ENCODE measurements around the gene CD300A.
A peak's percentile ranks its signal among the peaks of the same experiment; 100 is the strongest.
"Not testable (repeated sequence)": the region's sequence is repeated elsewhere in the genome, so short reads cannot be mapped to it uniquely, and the experiment has no call there.

The CD300A gene

DNA sequence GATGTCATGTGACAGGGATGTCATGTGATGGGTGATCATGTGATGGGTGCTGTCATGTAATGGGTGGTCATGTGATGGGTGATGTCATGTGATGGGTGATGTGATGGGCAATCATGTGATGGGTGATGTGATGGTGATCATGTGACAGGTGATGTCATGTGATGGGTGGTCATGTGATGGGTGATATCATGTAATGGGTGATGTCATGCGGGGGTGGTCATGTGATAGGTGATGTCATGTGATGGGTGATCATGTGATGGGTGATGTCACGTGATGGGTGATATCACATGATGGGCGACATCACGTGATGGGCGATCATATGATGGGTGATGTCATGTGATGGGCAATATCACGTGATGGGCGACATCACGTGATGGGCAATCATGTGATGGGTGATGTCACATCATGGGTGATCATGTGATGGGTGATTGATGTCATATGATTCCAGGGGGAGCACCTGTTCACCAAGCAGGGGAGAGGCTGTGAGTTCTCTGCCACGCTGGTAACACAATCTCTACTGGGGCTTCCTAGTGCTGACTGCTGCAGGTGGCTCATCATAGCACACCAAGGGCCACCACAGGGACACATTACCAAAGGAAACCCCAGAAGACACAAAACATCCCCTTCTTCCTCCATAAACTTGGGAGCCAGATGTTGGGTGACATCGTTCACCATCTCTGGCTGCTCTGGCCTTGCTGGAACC lies 48.3 kb downstream of the CD300A start:
- no peak overlapping the region for H3K27ac ChIP-seq (replicated peaks)
- no peak for DNase-seq (ENCODE audit: low read depth in 1 of 2, low spot score in 1 of 2)
- no peak overlapping the region for H3K4me3 ChIP-seq (replicated peaks; ENCODE audit: insufficient read depth, low read length)
- no peaks in the 10 kb centered on the region for H3K27me3 ChIP-seq (ENCODE audit: insufficient read depth, poor library complexity, severe bottlenecking)
- no peak for TF ChIP-seq GABPA (IDR thresholded peaks at IDR 0.05; ENCODE audit: low read depth)
- TF ChIP-seq, protein P1, sequence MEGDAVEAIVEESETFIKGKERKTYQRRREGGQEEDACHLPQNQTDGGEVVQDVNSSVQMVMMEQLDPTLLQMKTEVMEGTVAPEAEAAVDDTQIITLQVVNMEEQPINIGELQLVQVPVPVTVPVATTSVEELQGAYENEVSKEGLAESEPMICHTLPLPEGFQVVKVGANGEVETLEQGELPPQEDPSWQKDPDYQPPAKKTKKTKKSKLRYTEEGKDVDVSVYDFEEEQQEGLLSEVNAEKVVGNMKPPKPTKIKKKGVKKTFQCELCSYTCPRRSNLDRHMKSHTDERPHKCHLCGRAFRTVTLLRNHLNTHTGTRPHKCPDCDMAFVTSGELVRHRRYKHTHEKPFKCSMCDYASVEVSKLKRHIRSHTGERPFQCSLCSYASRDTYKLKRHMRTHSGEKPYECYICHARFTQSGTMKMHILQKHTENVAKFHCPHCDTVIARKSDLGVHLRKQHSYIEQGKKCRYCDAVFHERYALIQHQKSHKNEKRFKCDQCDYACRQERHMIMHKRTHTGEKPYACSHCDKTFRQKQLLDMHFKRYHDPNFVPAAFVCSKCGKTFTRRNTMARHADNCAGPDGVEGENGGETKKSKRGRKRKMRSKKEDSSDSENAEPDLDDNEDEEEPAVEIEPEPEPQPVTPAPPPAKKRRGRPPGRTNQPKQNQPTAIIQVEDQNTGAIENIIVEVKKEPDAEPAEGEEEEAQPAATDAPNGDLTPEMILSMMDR (IDR thresholded peaks at IDR 0.05; ENCODE audit: insufficient read depth, low read length): no peak
- TF ChIP-seq, protein P2, sequence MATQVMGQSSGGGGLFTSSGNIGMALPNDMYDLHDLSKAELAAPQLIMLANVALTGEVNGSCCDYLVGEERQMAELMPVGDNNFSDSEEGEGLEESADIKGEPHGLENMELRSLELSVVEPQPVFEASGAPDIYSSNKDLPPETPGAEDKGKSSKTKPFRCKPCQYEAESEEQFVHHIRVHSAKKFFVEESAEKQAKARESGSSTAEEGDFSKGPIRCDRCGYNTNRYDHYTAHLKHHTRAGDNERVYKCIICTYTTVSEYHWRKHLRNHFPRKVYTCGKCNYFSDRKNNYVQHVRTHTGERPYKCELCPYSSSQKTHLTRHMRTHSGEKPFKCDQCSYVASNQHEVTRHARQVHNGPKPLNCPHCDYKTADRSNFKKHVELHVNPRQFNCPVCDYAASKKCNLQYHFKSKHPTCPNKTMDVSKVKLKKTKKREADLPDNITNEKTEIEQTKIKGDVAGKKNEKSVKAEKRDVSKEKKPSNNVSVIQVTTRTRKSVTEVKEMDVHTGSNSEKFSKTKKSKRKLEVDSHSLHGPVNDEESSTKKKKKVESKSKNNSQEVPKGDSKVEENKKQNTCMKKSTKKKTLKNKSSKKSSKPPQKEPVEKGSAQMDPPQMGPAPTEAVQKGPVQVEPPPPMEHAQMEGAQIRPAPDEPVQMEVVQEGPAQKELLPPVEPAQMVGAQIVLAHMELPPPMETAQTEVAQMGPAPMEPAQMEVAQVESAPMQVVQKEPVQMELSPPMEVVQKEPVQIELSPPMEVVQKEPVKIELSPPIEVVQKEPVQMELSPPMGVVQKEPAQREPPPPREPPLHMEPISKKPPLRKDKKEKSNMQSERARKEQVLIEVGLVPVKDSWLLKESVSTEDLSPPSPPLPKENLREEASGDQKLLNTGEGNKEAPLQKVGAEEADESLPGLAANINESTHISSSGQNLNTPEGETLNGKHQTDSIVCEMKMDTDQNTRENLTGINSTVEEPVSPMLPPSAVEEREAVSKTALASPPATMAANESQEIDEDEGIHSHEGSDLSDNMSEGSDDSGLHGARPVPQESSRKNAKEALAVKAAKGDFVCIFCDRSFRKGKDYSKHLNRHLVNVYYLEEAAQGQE (IDR thresholded peaks at IDR 0.05; ENCODE audit: insufficient replicate concordance, low read depth): no peak
- no peak for TF ChIP-seq POLR2AphosphoS5 (IDR thresholded peaks at IDR 0.05; ENCODE audit: low read depth)
- TF ChIP-seq SPI1 (IDR thresholded peaks at IDR 0.05; ENCODE audit: borderline replicate concordance, low read depth): no peak

DNA sequence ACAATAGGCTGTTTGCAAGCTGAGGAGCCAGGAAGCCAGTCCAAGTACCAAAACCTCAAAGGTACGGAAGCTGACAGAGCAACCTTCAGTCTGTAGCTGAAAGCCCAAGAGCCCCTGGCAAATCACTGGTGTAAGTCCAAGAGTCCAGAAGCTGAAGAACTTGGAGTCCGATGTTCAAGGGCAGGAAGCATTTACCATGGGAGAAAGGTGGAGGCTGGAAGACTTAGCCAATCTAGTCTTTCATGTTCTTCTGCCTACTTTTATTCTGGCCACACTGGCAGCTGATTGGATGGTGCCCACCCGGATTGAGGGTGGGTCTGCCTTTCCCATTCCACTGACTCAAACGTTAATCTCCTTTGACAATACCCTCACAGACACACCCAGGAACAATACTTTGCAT lies 49.5 kb downstream of the CD300A start:
- H3K4me3 ChIP-seq (replicated peaks; ENCODE audit: insufficient read depth, low read length): no peak overlapping the region
- no peak for DNase-seq (ENCODE audit: low read depth in 1 of 2, low spot score in 1 of 2)
- H3K27ac ChIP-seq (replicated peaks): no peak overlapping the region
- no peaks in the 10 kb centered on the region for H3K27me3 ChIP-seq (ENCODE audit: insufficient read depth, poor library complexity, severe bottlenecking)
- TF ChIP-seq GABPA (IDR thresholded peaks at IDR 0.05; ENCODE audit: low read depth): no peak
- TF ChIP-seq SPI1 (IDR thresholded peaks at IDR 0.05; ENCODE audit: borderline replicate concordance, low read depth): no peak
- TF ChIP-seq, protein P1 (IDR thresholded peaks at IDR 0.05; ENCODE audit: insufficient read depth, low read length): no peak
- TF ChIP-seq, protein P2 (IDR thresholded peaks at IDR 0.05; ENCODE audit: insufficient replicate concordance, low read depth): no peak
- TF ChIP-seq POLR2AphosphoS5 (IDR thresholded peaks at IDR 0.05; ENCODE audit: low read depth): no peak

DNA sequence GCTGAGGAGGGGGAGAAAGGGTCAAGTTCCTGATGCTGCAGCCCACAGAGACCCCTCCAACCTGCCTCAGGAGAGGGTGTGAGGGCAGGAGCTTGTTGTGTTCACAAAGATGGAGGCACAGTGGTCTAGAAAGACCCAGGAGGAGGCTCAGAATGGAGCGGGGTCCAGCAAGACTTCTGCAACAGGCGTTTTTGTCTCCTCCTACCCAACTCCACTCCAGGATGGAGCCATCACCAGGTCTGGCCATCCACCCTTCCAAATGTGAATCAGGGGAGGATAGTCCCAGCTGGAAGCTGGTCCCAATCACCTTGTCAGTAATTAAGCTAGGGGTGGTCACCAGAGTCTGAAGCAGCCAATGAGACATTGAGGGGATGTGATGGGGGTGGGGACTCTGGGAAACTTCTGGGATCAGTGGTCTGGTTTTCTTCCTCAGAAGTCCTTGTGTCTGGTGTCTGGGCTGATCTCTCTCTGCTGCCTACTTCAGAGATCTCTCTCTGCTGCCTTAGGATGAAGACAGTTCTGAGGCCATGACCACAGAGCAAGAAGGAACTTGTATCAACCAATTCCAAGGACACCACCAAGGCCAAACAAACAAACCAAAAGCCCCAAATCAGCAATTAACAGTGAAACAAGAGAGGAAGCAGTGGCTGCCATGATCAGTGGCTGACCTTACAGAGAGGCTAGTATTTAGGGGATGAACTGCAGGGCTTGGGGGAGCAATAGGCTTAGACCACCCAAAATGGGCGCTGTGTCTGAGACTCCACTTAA lies 50.3 kb downstream of the CD300A start:
- peak in 1 of 2 experiments; percentile 33 for DNase-seq (ENCODE audit: low read depth in 1 of 2, low spot score in 1 of 2)

DNA sequence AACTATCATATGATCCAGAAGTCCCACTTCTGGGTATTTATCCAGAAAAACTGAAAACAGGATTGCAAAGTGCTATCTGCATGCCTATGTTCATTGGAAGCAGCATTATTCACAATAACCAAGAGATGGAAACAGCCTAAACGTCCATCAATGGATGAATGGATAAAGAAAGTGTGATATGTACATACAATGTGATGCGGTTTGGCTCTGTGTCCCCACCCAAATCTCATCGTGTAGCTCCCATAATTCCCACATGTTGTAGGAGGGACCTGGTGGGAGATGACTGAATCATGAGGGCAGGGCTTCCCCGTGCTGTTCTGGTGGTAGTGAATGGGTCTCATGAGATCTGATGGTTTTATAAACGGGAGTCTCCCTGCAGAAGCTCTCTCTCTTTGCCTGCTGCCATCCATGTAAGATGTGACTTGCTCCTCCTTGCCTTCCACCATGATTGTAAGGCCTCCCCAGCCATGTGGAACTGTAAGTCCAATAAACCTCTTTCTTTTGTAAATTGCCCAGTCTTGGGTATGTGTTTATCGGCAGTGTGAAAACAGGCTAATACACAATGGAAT lies 52.1 kb downstream of the CD300A start:
- DNase-seq (ENCODE audit: low read depth in 1 of 2, low spot score in 1 of 2): not testable (repeated sequence)

More for the DNA sequence above, 50.3 kb downstream of the CD300A start:
- Histone ChIP-seq H3K27me3 (ENCODE audit: insufficient read depth, poor library complexity, severe bottlenecking) (no peaks in the 10 kb centered on the region), H3K27ac (replicated peaks) (no peak overlapping the region), H3K4me3 (replicated peaks; ENCODE audit: insufficient read depth, low read length) (no peak overlapping the region)
- TF ChIP-seq GABPA (IDR thresholded peaks at IDR 0.05; ENCODE audit: low read depth) (no peak), SPI1 (IDR thresholded peaks at IDR 0.05; ENCODE audit: borderline replicate concordance, low read depth) (no peak), POLR2AphosphoS5 (IDR thresholded peaks at IDR 0.05; ENCODE audit: low read depth) (no peak)
- TF ChIP-seq, protein P2 (IDR thresholded peaks at IDR 0.05; ENCODE audit: insufficient replicate concordance, low read depth): no peak
- TF ChIP-seq, protein P1 (IDR thresholded peaks at IDR 0.05; ENCODE audit: insufficient read depth, low read length): no peak

More for the DNA sequence above, 52.1 kb downstream of the CD300A start:
- H3K27ac ChIP-seq (replicated peaks); H3K27me3 ChIP-seq (ENCODE audit: insufficient read depth, poor library complexity, severe bottlenecking); H3K4me3 ChIP-seq (replicated peaks; ENCODE audit: insufficient read depth, low read length): not testable (repeated sequence)
